ENCODE data around the gene IPCEF1. TPM values are rescaled to one million over a fixed set of nuclear protein-coding genes. Genes with fewer than 3 reads are reported as not detected.

IPCEF1 gene
- under 1 TPM in 1 of 2 donors, not detected in 1; under 0.01 TPM for total RNA-seq

GRCh38 chr6:154356690-154357089 is at the start of gene IPCEF1:
IPCEF1 (minus strand) TSS chr6:154356803; CDS start chr6:154265947, 90,856 bp downstream.

Other genes with a start within 250 kb of the IPCEF1 start
- 1 to 10 TPM; 4.8 to 5.7 TPM for gene CNKSR3, start 153.9 kb upstream of the IPCEF1 start, total RNA-seq